Suprapubic skin (tissue), 4 donors: ENCODE results near the gene EXOSC9.

Experiments
- POLR2A ChIP-seq, 2 donors: fragments of 450-650 bp; IDR thresholded peaks; one replicate each; pipeline ENCODE4 v1.6.1; 2017; ENCODE audit warnings: antibody characterized with exemption in 2 of 2, mild to moderate bottlenecking in 2 of 2, moderate library complexity in 2 of 2
- POLR2AphosphoS5 ChIP-seq, 3 donors: sonication (generic); formaldehyde crosslinking; IDR thresholded peaks; one replicate each; pipeline ENCODE4 v1.6.1; 2017; ENCODE audit warnings: antibody characterized with exemption in 3 of 3
- TF ChIP-seq, protein P1 (sequence below), 2 donors: fragments of 200-600 bp in 1 of 2; fragments of 450-650 bp in 1 of 2; sonication (generic) in 1 of 2; IDR thresholded peaks; one replicate each; pipeline ENCODE4 v1.5.1; 2016 to 2019; ENCODE audit warnings: antibody characterized with exemption in 2 of 2, mild to moderate bottlenecking in 1 of 2, moderate library complexity in 1 of 2

DNA sequence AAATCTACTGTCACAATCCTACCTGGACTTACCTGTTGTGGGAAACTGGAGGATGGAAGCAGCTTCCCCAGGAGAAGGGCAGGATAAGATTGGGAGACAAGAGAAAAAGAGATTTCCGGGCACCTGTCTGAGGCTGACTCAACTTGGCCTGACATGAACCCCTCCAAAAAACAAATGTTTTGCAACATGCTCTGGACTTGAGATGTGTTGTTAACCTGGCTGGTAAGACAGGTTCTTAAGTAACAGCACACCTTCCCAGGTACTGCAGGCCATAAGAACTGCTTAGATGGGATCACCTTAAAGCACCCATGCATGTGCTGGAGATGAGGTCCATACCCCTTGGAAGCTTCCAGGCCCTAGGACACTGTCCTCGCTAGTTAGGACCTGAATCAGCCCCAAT, 31.8 kb upstream of the EXOSC9 start:
- TF ChIP-seq, protein P1, sequence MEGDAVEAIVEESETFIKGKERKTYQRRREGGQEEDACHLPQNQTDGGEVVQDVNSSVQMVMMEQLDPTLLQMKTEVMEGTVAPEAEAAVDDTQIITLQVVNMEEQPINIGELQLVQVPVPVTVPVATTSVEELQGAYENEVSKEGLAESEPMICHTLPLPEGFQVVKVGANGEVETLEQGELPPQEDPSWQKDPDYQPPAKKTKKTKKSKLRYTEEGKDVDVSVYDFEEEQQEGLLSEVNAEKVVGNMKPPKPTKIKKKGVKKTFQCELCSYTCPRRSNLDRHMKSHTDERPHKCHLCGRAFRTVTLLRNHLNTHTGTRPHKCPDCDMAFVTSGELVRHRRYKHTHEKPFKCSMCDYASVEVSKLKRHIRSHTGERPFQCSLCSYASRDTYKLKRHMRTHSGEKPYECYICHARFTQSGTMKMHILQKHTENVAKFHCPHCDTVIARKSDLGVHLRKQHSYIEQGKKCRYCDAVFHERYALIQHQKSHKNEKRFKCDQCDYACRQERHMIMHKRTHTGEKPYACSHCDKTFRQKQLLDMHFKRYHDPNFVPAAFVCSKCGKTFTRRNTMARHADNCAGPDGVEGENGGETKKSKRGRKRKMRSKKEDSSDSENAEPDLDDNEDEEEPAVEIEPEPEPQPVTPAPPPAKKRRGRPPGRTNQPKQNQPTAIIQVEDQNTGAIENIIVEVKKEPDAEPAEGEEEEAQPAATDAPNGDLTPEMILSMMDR (IDR thresholded peaks at IDR 0.05) = no peak
- TF ChIP-seq POLR2AphosphoS5 (IDR thresholded peaks at IDR 0.05) (no peak), POLR2A (IDR thresholded peaks at IDR 0.05) (no peak)
